K562 (cell line): ENCODE measurements around the gene PIP4K2C. TPM values are rescaled to one million over a fixed set of nuclear protein-coding genes. Genes with fewer than 3 reads are reported as not detected.

ENCODE experiments used
- ATF7 ChIP-seq: fragments of 450-650 bp; IDR thresholded peaks from 2 replicates; pipeline ENCODE4 v1.7.1; 2014; ENCODE audit warnings: mild to moderate bottlenecking, moderate library complexity
- BCOR ChIP-seq: fragments of 450-650 bp; IDR thresholded peaks from 2 replicates; pipeline ENCODE4 v1.6.1; 2016
- CSDE1 ChIP-seq, 2 experiments: fragments of 450-650 bp; IDR thresholded peaks; 2 replicates each; pipeline ENCODE4 v1.6.1; 2016; ENCODE audit warnings: mild to moderate bottlenecking in 1 of 2
- GABPA ChIP-seq: fragments of 200-800 bp; sonication (Bioruptor generic); conservative IDR thresholded peaks from 2 replicates; pipeline ENCODE4 v1.6.1; 2016; ENCODE audit warnings: low read depth, missing genetic modification characterization, missing compliant biosample characterization
- MYC ChIP-seq, 2 experiments: fragments of 250-450 bp in 1 of 2; sonication (Bioruptor Pico) in 1 of 2; IDR thresholded peaks; 2 replicates each; pipeline versions ENCODE4 v1.5.1 to v1.6.1; 2012 to 2021; ENCODE audit warnings: low read depth in 2 of 2, borderline replicate concordance in 1 of 2, improper control_type of control experiment in 1 of 2, low read length in 1 of 2, mild to moderate bottlenecking in 1 of 2, moderate library complexity in 1 of 2
- NFIC ChIP-seq: fragments of 450-650 bp; IDR thresholded peaks from 2 replicates; pipeline ENCODE4 v1.6.1; 2017; ENCODE audit warnings: mild to moderate bottlenecking, inconsistent platforms
- PCBP2 ChIP-seq: fragments of 200-400 bp; formaldehyde crosslinking; IDR thresholded peaks from 2 replicates; pipeline ENCODE4 v1.6.1; 2018; ENCODE audit warnings: low read length, low read depth, mild to moderate bottlenecking, moderate library complexity; ENCODE audit not compliant: poor library complexity, severe bottlenecking
- PHB ChIP-seq: fragments of 250-450 bp; sonication (Bioruptor Pico); IDR thresholded peaks from 2 replicates; pipeline ENCODE4 v1.5.0; 2021
- SAP30 ChIP-seq: fragments of 200-600 bp; sonication (generic); IDR thresholded peaks from 2 replicates; pipeline ENCODE4 v1.6.1; 2012; ENCODE audit warnings: borderline replicate concordance, low read depth, mild to moderate bottlenecking, moderate library complexity, low read length, control low read depth, inconsistent platforms; ENCODE audit not compliant: insufficient read depth, poor library complexity, severe bottlenecking
- TAF9B ChIP-seq: fragments of 450-650 bp; IDR thresholded peaks from 2 replicates; pipeline ENCODE4 v1.6.1; 2018; ENCODE audit warnings: mild to moderate bottlenecking; ENCODE audit not compliant: partially characterized antibody
- TOE1 ChIP-seq, 2 experiments: fragments of 450-650 bp in 1 of 2; sonication (generic) in 1 of 2; formaldehyde crosslinking in 1 of 2; IDR thresholded peaks; 2 replicates each; pipeline versions ENCODE4 v1.7.1 to v1.8.0; 2016 to 2022; ENCODE audit warnings: borderline replicate concordance in 2 of 2, mild to moderate bottlenecking in 2 of 2, antibody characterized with exemption in 1 of 2, inconsistent platforms in 1 of 2, low read depth in 1 of 2, missing genetic modification reagents in 1 of 2, moderate library complexity in 1 of 2
- YY1 ChIP-seq, 3 experiments: IDR thresholded peaks; 2 replicates each; pipeline ENCODE4 v1.6.1; 2011; ENCODE audit warnings: low read length in 2 of 3, mild to moderate bottlenecking in 2 of 3, moderate library complexity in 2 of 3, borderline replicate concordance in 1 of 3, control low read depth in 1 of 3, low read depth in 1 of 3; ENCODE audit not compliant: insufficient read depth in 3 of 3, insufficient replicate concordance in 2 of 3, control insufficient read depth in 1 of 3, insufficient read length in 1 of 3; ENCODE audit errors: extremely low read depth in 1 of 3
- polyA plus RNA-seq, 8 experiments: library from polyadenylated mRNA; depleted of rRNA in 4 of 8; stranded (reverse) in 5 of 8; unstranded in 3 of 8; fragments of >200 nt; fragmentation: Nextera tagmentation in 2 of 8; fragmentation: Illumina TruSeq in 1 of 8; extraction: Ambion mirVana in 2 of 8; extraction: Trizol in 1 of 8; gene quantifications; 2 replicates each; pipeline versions ENCODE4 v1.2.1 to v1.2.3, GENCODE V29; 2011 to 2014; ENCODE audit warnings: inconsistent platforms in 1 of 8, missing spikeins in 1 of 8
- total RNA-seq, 7 experiments: library from RNA; depleted of rRNA in 6 of 7; stranded (reverse); fragments of >200 nt in 6 of 7; fragmentation: Illumina TruSeq in 2 of 7; extraction: Trizol in 2 of 7; gene quantifications; 2 replicates each; pipeline versions ENCODE4 v1.2.1 to v1.2.3, GENCODE V29; 2011 to 2021; ENCODE audit warnings: low replicate concordance in 1 of 7
- TF ChIP-seq, protein P1 (sequence below): sonication (generic); formaldehyde crosslinking; IDR thresholded peaks from 2 replicates; pipeline ENCODE4 v1.5.0; 2020; ENCODE audit warnings: missing genetic modification reagents
- TF ChIP-seq, protein P2 (sequence below): fragments of 250-450 bp; sonication (Bioruptor Pico); IDR thresholded peaks from 2 replicates; pipeline ENCODE4 v1.4.0; 2020; ENCODE audit warnings: mild to moderate bottlenecking, moderate library complexity, borderline replicate concordance
- TF ChIP-seq, protein P3 (sequence below): fragments of 450-650 bp; IDR thresholded peaks from 2 replicates; pipeline ENCODE4 v1.6.1; 2014; ENCODE audit warnings: low read depth, mild to moderate bottlenecking, moderate library complexity, borderline replicate concordance

PIP4K2C gene
- total and polyA plus RNA-seq, 9 of the 15 experiments (the other 6 are each of a cell fraction or from before 2014, with no cell fraction given) = 9.0 to 41.4 (median 18.3) TPM

DNA sequence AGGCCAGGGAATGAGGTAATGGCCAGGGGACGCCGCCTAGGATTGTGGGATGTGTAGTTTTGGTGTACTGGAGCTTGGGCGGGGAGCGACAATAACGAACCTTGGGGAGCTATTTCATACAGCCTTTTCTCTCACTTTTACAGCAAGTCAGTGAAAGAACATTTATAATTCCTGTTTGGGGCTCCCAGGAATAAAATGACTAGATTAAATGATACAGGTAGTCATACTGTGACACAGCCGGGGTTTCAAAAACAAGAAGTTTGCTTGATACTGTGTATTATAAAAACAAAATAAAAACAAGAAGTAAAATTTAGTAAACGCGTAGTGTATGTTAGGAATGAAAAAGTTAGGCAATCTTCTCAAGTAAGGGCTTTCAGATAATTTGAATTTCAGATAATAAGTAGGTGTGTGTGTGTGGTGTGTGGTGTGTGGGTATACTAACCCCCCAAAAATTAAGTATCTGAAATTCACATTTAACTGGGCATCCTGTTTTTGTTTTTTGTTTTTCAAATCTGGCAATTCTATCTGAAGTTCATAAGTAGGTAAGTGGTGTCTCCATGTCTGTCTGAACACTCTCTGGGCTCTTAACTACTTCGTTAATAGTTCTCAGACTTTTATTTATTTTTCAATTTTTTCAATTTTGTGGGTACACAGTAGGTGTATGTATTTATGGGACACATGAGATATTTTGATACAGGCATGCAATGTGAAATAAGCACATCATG, 43.5 kb upstream of the PIP4K2C start (continued):
- TF ChIP-seq CSDE1 (IDR thresholded peaks at IDR 0.05) (no peak), PHB (no peak), MYC (IDR thresholded peaks at IDR 0.05; ENCODE audit: low read depth, low read length) (peak; percentile 72; the same call in 1 of the 2 replicates), MYC (CRISPR knock-in tag; IDR thresholded peaks at IDR 0.05; ENCODE audit: borderline replicate concordance, low read depth) (0 out of 2 replicates have a peak, but pooled peaks have one; percentile 18), ATF7 (peak; percentile 99), GABPA (no peak), SAP30 (no peak), YY1 (IDR thresholded peaks at IDR 0.05; ENCODE audit: borderline replicate concordance in 1 of 3, control insufficient read depth in 1 of 3, extremely low read depth in 1 of 3, insufficient read depth in 3 of 3, insufficient read length in 1 of 3, insufficient replicate concordance in 2 of 3, low read depth in 1 of 3, low read length in 2 of 3) (peak in 2 of 3 experiments; percentile 53 to 72), BCOR (no peak), NFIC (no peak), TOE1 (IDR thresholded peaks at IDR 0.05; ENCODE audit: borderline replicate concordance) (no peak), TOE1 (CRISPR knock-in tag; IDR thresholded peaks at IDR 0.05; ENCODE audit: borderline replicate concordance, low read depth) (no peak), TAF9B (no peak), PCBP2 (no peak)
- TF ChIP-seq, protein P1, sequence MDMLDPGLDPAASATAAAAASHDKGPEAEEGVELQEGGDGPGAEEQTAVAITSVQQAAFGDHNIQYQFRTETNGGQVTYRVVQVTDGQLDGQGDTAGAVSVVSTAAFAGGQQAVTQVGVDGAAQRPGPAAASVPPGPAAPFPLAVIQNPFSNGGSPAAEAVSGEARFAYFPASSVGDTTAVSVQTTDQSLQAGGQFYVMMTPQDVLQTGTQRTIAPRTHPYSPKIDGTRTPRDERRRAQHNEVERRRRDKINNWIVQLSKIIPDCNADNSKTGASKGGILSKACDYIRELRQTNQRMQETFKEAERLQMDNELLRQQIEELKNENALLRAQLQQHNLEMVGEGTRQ (CRISPR knock-in tag) = no peak
- TF ChIP-seq, protein P2, sequence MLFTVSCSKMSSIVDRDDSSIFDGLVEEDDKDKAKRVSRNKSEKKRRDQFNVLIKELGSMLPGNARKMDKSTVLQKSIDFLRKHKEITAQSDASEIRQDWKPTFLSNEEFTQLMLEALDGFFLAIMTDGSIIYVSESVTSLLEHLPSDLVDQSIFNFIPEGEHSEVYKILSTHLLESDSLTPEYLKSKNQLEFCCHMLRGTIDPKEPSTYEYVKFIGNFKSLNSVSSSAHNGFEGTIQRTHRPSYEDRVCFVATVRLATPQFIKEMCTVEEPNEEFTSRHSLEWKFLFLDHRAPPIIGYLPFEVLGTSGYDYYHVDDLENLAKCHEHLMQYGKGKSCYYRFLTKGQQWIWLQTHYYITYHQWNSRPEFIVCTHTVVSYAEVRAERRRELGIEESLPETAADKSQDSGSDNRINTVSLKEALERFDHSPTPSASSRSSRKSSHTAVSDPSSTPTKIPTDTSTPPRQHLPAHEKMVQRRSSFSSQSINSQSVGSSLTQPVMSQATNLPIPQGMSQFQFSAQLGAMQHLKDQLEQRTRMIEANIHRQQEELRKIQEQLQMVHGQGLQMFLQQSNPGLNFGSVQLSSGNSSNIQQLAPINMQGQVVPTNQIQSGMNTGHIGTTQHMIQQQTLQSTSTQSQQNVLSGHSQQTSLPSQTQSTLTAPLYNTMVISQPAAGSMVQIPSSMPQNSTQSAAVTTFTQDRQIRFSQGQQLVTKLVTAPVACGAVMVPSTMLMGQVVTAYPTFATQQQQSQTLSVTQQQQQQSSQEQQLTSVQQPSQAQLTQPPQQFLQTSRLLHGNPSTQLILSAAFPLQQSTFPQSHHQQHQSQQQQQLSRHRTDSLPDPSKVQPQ (CRISPR knock-in tag) = no peak
- TF ChIP-seq, protein P3, sequence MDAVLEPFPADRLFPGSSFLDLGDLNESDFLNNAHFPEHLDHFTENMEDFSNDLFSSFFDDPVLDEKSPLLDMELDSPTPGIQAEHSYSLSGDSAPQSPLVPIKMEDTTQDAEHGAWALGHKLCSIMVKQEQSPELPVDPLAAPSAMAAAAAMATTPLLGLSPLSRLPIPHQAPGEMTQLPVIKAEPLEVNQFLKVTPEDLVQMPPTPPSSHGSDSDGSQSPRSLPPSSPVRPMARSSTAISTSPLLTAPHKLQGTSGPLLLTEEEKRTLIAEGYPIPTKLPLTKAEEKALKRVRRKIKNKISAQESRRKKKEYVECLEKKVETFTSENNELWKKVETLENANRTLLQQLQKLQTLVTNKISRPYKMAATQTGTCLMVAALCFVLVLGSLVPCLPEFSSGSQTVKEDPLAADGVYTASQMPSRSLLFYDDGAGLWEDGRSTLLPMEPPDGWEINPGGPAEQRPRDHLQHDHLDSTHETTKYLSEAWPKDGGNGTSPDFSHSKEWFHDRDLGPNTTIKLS = 0 out of 2 replicates have a peak, but pooled peaks have one; percentile 19
